Heart left ventricle (tissue), 13 donors: ENCODE results near the gene CLMP.

Experiments used
- POLR2A ChIP-seq, 2 donors: fragments of 450-650 bp; IDR thresholded peaks; one replicate each; pipeline ENCODE4 v1.6.1; 2017; ENCODE audit warnings: antibody characterized with exemption in 2 of 2, mild to moderate bottlenecking in 2 of 2, moderate library complexity in 2 of 2
- TF ChIP-seq, protein P1 (sequence below), 12 donors: fragments of 200-600 bp; sonication (generic) in 4 of 12; IDR thresholded peaks; one replicate each; pipeline versions ENCODE4 v1.5.0 to v1.8.0; 2018 to 2022; ENCODE audit warnings: antibody characterized with exemption in 12 of 12, mild to moderate bottlenecking in 5 of 12
- donor health status: ischemic (EF 13 %, LVEDD 7.1; RV severe dilation, severe dysfunction).
- donor health status: DM: no; HTN: yes; CAD: no.
- donor health status: DM: no; HTN: no; CAD: no.
- donor health status: ischemic (EF 25% LVEDD 6.9; RV normal size, moderate dysfunction).
- donor health status: ischemic (EF 25% LVEDD 5.7; RV mildly dilated, moderate dysfunction).
- donor health status: ischemic (EF 35%, LVEDD 5.7; RV mildly dilated, moderate dysfunction).
- donor health status: nonischemic (EF 11% LVEDD 7.7; RV severe dilation, severe dysfunction).
- donor health status: DM: yes; HTN: yes; CAD: no.
- donor health status: PGD.
- donor health status: ischemic (EF 29% LVEDD 5.4; RV normal size, mild dysfunction).
- donor health status: nonischemic (EF 23%, LVEDD 6.1; RV moderate dilation, normal function).

DNA sequence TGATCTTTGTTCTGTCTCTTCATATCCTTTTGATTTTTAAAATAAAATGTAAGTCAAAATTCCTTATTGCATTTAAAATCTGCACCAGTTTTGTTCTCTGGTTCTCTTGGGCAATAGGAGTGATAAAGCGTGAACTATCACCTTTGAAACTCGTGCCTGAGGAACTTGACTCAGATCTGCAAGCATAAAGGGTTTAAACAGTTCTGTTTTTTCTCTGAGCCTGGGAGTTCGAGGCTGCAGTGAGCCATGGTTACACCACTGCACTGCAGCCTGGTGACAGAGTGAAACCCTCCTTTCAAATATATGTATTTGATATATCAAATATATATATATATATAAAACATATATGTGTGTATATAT, 38.9 kb upstream of the CLMP start:
- TF ChIP-seq, protein P1, sequence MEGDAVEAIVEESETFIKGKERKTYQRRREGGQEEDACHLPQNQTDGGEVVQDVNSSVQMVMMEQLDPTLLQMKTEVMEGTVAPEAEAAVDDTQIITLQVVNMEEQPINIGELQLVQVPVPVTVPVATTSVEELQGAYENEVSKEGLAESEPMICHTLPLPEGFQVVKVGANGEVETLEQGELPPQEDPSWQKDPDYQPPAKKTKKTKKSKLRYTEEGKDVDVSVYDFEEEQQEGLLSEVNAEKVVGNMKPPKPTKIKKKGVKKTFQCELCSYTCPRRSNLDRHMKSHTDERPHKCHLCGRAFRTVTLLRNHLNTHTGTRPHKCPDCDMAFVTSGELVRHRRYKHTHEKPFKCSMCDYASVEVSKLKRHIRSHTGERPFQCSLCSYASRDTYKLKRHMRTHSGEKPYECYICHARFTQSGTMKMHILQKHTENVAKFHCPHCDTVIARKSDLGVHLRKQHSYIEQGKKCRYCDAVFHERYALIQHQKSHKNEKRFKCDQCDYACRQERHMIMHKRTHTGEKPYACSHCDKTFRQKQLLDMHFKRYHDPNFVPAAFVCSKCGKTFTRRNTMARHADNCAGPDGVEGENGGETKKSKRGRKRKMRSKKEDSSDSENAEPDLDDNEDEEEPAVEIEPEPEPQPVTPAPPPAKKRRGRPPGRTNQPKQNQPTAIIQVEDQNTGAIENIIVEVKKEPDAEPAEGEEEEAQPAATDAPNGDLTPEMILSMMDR (IDR thresholded peaks at IDR 0.05) = no peak
- no peak for TF ChIP-seq POLR2A (IDR thresholded peaks at IDR 0.05)
